Ammon's horn (tissue), 1 donor: ENCODE results near the gene TNP2.
"Not testable (repeated sequence)": the region's sequence is repeated elsewhere in the genome, so short reads cannot be mapped to it uniquely, and the experiment has no call there.

Experiments
- DNase-seq: peaks from one replicate; pipeline ENCODE4 v3.0.0-alpha.2; 2016; ENCODE audit warnings: low spot score

The TNP2 gene

DNA sequence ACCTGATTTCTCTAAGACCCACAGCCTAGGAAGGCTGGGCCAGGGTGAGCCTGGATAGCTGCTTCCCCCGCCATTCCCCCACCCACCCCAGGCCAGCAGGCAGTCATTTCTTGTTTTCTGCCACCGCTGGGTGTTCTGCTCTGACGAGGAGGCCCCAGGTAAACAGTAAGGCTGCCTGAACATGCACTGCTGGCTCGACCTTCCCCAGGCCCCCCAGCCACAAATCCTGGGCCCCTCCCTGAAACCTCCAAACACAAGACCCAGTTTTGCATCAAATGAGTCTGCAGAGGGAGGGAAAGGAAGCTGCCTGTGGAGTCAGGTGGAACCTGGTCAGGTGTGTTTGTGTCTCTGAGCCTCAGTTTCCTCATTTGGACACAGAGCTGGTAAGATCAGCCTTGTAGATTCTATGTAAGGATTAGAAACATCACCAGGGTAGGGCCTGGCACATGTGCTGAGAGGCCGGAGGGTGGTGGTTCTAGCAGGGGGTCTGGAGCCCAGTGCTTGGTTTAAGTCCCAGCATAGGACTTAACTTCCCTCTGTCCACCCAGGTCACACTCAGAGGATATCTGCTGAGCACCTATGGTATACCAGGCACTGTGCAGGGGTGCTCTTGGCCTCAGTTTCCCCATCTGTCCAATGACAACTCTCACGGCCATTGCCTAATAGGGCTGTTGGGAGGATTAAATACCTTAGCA is 30.9 kb upstream of the TNP2 start:
- no peak for DNase-seq

DNA sequence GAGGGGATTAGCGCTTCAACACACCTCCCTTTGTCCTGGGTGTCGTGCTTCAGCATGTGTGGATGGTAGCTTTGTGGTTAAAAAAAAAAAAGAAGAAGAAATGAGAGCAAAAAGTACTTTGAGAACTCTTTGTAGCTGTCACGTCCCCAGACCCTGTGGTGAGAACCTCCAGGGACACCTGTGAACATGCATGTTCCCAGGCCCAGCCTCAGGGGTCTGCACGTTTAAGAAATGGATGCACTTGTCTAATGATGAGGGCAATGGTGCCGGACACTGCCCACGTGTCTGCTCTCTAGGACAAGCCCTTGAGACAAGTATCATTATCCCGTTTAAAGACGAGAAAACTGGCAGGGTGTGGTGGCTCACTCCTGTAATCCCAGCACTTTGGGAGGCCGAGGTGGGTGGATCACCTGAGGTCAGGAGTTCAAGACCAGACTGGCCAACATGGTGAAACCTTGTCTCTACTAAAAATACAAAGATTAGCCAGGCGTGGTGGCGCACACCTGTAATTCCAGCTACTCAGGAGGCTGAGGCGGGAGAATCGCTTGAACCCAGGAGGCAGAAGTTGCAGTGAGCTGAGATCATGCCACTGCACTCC is 29.9 kb upstream of the TNP2 start:
- DNase-seq = not testable (repeated sequence)

DNA sequence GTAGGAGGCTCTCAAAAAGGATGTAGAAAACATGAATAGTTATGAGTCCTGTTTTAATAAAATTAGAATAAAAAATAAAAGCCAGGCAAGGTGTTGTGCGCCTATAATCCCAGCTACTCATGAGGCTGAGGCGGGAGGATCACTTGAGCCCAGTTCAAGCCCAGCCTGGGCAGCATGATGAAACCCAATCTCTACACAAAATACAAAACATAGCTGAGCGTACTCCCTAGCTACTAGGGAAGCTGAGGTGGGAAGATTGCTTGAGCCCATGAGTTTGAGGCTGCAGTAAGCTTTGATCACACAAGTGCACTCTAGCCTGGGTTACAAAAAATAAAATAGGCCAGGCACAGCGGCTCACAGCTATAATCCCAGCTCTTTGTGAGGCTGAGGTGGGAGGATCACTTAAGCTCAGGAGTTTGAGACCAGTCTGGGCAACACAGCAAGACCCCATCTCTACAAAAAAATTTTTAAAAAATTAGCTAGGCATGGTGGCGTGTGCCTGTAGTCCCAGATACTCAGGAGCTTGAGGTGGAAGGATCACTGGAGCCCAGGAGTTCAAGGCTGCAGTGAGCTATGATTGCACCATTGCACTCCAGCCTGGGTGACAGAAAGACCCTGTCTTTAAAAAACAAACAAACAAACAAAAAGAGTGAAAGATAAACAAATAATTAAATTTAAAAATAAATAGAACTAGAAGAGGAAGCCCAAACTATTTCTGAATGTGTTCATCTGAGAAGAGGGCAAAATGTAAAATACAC is 29.2 kb upstream of the TNP2 start:
- DNase-seq = no peak

DNA sequence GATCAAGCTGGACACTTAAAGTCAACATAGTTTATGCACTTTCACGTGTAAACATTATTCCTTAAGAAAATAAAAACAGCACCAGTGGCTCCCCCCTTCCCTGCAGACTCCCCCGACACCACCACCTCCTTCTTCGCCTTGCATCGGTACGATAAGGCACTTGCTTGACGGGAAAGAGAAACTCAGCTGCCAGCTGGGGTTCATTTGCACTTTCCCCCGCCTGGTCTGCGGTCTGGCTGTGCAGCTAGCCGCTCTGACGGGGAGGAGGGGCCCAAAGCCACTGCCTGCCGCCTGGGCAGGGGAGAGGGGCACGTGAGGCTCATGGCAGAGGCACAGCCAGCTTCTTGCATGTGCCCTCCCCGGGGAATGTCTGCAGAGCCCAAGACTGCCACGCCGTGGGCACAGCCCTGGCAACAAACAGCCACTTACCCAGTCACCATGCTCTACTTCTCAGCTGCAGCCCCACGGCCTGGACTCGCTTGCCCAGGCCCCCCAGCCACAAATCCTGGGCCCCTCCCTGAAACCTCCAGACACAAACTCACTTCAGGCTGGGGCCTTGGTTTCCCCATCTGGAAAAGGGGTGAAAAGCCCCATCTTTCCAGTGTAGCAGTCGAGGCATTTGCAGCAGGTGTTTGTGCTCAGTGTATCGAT is 28.5 kb upstream of the TNP2 start:
- peak; percentile 85 for DNase-seq

DNA sequence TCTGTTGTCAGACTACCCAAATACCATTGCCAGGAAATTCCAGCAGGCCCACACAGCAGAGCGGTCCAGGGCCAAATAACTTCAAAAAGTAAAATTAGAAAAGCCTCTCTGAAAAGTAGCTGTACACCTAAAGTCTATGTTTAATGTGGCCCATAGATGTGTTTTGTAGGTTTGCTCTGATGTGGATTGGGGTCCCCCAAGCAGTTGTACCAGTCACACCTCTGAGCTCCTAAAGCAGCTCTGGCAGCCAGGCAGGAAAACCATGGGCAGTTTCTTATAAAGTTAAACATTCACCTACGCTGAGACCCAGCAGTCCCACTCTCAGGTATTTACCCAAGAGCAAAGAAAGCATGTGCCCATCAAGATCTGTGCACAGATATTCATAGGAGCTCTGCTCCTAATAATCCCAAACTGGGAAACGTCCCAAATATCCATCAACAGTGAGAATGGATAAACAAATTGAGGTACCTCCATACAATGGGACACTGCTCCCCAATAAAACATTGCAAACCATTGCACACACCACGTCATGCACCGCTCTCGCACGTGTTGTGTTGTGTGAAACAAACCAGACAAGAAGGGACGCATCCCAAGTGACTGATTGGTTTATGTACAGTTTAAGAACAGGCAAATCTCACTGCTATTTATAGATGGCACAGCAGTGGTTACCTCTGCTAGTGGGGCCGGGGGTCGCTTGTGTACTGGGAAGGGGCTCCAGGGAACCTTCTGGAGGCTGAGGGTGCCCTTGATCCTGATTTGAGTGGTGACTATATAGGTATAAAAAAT is 27.8 kb upstream of the TNP2 start:
- DNase-seq = no peak

DNA sequence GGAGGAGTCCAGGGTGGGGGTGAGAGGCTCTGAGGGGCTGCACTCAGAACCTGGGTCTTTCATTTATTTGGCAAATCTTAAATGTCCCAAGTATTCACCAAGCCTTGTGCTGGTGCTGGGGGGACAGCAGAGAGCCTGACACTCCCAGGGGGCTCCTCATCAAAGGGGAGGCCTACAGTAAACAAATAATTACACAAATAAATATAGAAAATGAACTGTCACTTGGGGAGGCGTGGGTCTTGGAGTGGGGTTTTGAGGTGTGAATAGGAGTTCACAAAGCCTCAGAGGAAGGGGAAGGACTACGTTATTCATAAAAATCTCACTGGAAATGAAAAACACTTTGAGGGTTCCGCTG is 27.2 kb upstream of the TNP2 start:
- no peak for DNase-seq

DNA sequence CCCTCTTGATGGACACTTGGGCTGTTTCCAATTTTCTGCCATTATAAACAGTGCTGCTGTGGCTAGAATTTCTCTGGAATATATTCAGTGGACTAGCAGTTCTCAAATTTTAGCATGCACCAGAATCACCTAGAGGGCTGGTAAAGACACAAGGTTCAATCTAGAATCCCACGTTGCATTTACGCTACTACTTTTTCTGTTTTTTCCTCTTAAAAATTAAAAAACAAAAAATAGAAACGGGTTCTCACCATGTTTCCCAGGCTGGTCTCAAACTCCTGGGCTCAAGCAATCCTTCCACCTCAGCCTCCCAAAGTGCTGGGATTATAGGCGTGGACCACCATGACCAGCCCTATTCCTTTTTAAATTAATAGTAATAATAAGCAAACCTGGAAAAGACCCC is 26.5 kb upstream of the TNP2 start:
- no peak for DNase-seq

DNA sequence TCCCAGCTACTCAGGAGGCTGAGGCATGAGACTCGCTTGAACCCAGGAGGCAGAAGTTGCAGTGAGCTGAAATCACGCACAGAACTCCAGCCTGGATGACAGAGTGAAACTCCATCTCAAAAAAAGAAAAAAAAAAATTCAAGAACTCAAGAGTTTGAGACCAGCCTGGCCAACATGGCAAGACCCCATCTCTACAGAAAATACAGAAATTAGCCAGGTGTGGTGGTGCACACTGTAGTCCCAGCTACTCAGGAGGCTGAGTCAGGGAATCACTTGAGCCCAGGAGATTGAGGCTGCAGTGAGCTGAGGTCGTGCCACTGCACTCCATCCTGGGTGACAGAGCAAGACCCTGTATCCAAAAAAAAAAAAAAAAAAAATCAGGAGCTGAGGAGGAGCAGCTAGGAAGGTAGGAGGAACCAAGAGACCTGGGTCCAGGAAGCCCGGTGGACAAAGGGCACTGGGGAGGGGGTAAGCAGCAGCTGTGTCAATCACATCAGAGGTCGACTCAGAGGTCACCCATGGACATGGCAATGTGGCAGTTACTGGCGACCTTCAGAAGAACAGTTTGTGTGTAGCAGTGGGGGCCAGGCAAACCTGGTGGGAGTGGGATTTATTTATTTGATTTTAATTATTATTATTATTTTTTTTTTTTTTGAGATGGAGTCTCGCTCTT is 23.1 kb upstream of the TNP2 start:
- no peak for DNase-seq

DNA sequence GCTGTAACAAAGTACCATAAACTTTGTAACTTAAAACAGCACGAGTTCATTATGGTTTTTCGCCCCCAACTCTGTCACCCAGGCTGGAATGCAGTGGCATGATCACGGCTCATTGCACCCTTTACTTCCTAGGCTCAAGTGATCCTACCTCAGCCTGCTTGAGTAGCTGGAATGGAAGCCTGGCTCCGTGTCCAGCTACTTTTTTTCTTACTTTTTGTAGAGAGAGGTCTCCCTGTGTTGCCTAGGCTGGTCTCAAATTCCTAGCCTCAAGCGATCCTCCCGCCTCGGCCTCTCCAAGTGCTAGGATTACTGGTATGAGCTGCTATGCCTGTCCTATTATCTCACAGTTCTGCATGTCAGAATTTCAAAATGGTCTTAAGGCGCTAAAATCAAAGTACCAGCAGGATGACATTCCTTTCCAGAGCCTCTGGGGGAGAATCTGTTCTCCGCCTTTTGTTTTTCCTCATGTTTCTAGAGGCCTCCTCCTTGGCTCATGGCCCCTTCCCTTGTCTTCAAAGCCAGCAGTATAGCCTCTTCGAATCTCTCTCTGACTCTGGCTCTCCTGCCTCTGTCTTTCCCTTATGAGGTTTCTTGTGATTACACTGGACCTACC is 22.1 kb upstream of the TNP2 start:
- DNase-seq = no peak

DNA sequence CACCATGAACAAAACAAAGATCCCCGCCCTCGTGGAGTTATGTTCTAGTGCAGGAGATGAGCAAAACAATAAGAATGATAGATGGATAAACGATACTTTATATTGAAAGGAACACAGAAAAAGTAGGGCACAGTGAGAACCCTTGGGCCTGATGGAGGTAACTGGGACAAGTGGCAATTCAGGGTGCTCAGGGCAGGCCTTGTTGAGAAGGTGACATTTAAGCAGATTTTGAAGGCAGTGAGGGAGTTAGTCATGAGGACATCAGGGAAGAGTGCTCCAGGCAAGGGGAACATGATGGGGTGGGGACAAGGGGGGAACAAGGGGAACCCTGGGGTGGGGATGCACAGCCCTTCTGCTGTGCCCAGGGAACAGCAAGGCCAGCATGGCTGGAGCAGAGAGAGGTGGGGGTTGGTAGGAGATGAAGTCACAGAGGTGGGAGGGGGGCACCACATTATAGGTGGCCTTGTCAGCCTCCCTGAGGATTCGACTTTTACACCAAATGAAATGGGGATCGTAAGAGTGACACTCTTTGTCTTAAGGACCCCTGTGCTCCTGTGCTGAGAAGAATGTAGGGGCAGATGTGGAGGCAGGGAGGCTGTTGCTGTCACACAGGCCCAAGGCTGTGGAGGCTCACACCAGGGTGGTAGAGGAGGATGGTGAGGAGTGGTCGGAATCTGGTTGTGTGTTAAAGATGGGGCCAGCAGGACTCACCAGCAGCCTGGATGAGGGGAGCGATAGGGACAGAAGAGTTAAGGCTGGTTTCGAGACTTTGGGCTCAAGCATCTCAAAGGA is 21.2 kb upstream of the TNP2 start:
- no peak for DNase-seq

DNA sequence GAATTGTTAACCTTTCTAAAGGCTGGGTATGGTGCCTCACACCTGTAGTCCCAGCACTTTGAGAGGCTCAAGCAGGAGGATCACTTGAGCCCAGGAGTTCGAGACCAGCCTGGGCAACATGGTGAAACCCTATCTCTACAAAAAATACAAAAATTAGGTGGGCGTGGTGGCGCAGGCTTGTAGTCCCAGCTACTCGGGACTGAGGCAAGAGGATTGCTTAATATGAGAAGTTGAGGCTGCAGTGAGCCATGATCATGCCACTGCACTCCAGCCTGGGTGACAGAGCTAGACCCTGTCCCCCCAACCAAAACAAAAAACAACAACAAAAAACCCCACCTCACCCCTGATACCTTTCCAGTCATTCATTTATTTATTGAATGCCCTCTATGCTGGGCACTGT is 20.6 kb upstream of the TNP2 start:
- DNase-seq = not testable (repeated sequence)

DNA sequence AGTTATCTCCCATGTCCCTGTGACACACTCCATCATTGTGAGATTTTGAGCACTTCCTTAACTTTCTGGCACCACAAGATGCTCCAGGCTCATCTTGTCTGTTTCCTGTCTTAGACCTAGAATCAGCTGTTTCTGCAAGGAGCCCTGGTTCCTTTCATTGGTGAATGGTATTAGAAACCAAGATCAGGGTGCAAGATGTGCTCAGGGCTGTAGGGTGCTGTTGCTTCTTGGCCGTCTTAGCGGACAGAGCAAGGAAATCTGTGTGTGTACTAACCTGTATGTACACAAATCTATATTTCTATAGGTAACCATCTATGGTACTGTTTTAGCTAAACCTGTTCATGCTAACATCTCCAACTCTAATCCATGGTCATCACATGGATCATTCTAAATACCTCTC is 20.1 kb upstream of the TNP2 start:
- no peak for DNase-seq

DNA sequence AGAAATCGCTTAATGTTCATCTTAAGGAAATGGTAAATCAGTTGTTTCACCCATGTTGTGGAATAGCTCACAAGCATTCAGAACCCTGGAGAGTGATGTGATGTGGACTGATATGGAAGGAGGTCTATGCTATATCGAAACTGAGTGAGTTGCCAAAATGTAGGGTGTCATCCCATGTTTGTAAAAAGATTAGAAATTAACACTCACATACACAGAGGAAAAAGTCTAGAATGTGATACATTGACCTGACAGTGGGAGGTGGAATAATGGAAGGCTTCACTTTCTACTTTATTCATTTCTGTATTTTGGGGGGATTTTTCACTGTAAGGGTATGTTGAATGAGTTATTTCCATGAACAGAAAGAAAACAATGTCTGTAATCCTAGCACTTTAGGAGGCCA is 16.7 kb upstream of the TNP2 start:
- DNase-seq = no peak

DNA sequence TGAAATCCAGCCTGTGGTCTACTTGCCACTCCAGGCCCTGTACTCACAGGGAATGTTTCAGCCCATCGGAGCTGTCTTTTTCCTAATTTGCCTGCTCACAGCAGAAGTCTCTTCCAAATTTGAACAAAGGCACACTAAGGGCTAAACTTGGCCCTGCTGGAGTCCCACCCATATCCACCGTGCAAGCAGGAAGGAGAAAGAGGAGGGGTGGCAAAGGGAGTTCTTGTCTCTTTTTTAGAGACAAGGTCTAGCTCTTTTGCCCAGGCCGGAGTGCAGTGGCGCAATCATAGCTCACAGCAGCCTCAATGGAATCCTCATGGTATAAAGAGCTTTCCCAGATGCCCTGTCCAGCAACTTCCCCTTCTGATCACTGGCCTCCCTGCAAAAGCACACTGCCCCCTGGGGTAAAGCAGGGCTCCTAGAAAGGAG is 14.7 kb upstream of the TNP2 start:
- DNase-seq = no peak

DNA sequence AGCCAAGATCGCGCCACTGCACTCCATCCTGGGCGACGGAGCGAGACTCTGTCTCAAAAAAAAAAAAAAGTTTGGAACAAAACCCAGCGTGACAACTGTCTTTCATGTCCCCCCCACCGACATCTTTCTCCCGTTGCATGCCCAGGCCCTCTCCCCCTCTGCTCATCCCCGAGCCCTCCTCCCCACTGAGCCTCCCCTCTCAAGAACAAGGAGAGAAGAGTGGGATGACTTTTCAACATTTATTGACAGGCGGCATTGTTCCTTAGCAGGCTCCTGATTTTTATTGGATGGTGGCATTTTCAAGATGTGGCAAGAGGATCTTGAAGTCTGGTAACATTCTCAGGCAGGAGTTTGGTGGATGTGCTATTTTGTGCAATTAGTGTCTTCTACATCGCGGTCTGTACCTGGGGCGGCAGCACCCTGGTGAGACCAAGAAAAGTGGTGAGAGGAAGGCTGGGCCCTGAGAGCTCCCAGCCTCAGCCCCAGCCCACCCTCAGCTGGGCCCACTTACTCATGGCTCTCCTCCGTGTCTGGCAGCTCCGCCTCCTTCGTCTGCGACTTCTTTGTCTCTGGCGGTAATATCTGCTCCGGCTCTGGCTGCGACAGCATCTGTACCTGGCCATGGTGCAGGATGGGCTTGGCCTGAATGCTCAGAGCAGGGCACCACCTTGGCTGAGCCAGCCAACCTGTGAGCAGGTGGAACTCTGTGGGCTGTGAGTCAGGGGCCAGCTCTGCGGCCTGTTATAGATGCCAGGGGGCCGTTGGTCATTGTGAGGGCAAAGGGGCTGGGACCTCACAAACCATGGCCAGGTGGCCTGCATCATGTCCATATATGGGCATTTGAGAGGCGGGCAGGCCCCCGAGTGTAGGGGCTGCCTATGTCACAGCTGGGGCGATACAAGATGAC is 11.7 kb upstream of the TNP2 start, which contains the start of gene PRM1:
TSS of gene PRM1 (minus strand) at position 715 of the 907 bp plus-strand sequence. CDS start at position 623, 92 bp downstream.
- no peak for DNase-seq

DNA sequence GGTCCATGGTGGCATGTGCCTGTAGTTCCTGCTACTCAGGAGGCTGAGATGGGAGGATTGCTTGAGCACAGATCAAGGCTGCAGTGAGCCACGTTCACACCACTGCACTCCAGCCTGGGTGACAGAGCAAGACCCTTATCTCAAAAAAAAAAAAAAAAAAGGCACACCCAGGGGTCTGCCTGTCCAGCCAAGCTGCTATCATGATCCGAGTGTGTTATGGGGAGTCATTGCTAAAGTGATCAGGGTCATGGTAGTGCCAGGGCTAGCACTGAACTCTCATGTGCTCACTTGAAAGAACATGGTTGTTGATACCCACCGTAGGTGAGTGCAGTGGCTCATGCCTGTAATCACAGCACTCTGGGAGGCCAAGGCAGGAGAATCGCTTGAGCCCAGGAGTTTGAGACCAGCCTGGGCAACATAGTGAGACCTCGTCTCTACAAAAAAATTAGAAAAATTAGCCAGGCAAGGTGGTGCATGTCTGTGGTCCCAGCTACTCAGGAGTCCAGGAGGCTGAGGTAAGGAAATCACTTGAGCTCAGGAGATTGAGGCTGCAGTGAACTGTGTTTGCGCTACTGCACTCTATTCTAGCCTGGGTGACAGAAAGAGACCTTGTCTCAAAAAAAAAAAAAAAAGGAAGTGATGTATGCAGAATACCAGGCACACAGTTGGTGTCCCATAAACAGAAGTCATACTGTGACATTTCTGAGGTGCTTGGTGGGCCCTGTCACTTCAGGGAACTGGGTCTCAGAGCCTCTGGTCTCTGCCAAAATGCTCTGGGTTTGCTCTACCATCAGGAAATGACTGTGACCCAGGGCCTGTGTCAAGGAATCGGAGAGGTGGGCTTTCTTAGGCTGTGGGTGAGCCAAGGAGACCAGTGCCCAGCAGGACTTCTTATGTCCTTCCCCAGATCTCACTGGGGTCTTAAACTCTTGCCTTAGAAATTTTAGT is 9.8 kb upstream of the TNP2 start:
- no peak for DNase-seq

DNA sequence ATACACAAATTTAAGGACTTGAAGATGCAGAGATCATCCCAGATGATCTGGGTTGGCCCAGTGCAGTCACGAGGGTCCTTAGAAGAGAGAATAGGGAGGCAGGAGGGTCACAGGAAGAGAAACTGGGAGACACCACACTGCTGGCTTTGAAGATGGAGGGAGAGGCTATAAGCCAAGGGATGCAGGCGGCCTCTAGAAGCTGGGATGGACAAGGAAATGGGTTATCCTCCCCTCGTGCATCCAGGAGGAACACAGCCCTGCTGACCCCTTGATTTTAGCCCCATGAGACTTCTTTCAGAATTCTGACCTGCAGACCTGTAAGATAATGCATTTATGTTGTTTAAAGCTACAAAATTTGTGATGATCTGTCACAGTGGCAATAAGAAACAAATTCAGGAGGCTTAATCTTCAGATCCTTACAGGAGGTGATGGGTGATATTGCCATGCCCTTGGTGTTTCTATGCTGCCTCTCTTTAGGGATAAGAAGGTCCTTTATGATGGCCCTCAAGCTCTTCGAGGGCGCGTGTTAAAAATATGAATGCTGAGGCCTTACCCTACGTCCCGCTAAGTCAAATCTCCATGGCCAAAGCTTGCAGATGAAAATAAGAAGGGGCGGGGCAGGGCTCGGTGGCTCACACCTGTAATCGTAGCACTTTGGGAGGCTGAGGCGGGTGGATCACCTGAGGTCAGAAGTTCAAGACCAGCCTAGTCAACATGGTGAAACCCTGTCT is 8.6 kb upstream of the TNP2 start:
- DNase-seq = no peak
